Fibroblast of lung (primary cell): ENCODE data around the gene GSK3A. TPM values are rescaled to one million over a fixed set of nuclear protein-coding genes. Genes with fewer than 3 reads are reported as not detected.

ENCODE experiments used
- DNase-seq, 2 donors: peaks; one replicate each; pipeline versions ENCODE4 v3.0.0 to v3.0.0-alpha.2; 2010; ENCODE audit warnings: low read depth in 2 of 2
- H2AFZ ChIP-seq: 2 replicates; pipeline ENCODE4 v1.5.1; 2012; ENCODE audit warnings: low read length, control low read depth, inconsistent platforms
- H3K27ac ChIP-seq: 2 replicates; pipeline ENCODE4 v1.5.1; 2011; ENCODE audit warnings: low read length, control low read depth; ENCODE audit not compliant: insufficient read depth
- H3K27me3 ChIP-seq: 2 replicates; pipeline ENCODE4 v1.5.1; 2011; ENCODE audit warnings: mild to moderate bottlenecking, low read length; ENCODE audit not compliant: control insufficient read depth, insufficient read depth
- H3K36me3 ChIP-seq: 2 replicates; pipeline ENCODE4 v1.5.1; 2011; ENCODE audit warnings: low read length; ENCODE audit not compliant: control insufficient read depth, insufficient read depth
- H3K4me1 ChIP-seq: 2 replicates; pipeline ENCODE4 v1.5.1; 2011; ENCODE audit warnings: low read length; ENCODE audit not compliant: control insufficient read depth, insufficient read depth; ENCODE audit errors: extremely low read depth
- H3K4me2 ChIP-seq: 2 replicates; pipeline ENCODE4 v1.5.1; 2011; ENCODE audit warnings: low read length, control low read depth; ENCODE audit not compliant: insufficient read depth; ENCODE audit errors: extremely low read depth
- H3K4me3 ChIP-seq, 4 experiments: fragments of 200-600 bp in 1 of 4; sonication (generic) in 1 of 4; replicated peaks in 1 of 4; 2 replicates each; pipeline ENCODE4 v1.5.1; 2011 to 2016; ENCODE audit warnings: low read length in 4 of 4, low read depth in 3 of 4, mild to moderate bottlenecking in 3 of 4, control low read depth in 2 of 4, inconsistent platforms in 1 of 4, mixed read lengths in 1 of 4; ENCODE audit not compliant: insufficient read depth in 1 of 4; ENCODE audit errors: control extremely low read depth in 1 of 4
- H3K79me2 ChIP-seq: 2 replicates; pipeline ENCODE4 v1.5.1; 2012; ENCODE audit warnings: mild to moderate bottlenecking, low read length, inconsistent platforms; ENCODE audit not compliant: control insufficient read depth, insufficient read depth
- H3K9ac ChIP-seq: 2 replicates; pipeline ENCODE4 v1.5.1; 2011; ENCODE audit warnings: mild to moderate bottlenecking, low read length, control low read depth; ENCODE audit not compliant: insufficient read depth
- H3K9me3 ChIP-seq: 2 replicates; pipeline ENCODE4 v1.5.1; 2012; ENCODE audit warnings: low read depth, low read length; ENCODE audit not compliant: control insufficient read depth, insufficient read depth
- H4K20me1 ChIP-seq: 2 replicates; pipeline ENCODE4 v1.5.1; 2011; ENCODE audit warnings: low read length; ENCODE audit not compliant: control insufficient read depth, insufficient read depth; ENCODE audit errors: extremely low read depth
- EZH2 ChIP-seq: IDR thresholded peaks from 2 replicates; pipeline ENCODE4 v1.5.1; 2012; ENCODE audit warnings: low read length, control low read depth, mild to moderate bottlenecking; ENCODE audit errors: missing control alignments
- polyA plus RNA-seq, 2 donors: library from polyadenylated mRNA; depleted of rRNA in 1 of 2; stranded (reverse) in 1 of 2; unstranded in 1 of 2; fragments of >200 nt; gene quantifications; 2 replicates each; pipeline ENCODE4 v1.2.1, GENCODE V29; 2011 to 2012; ENCODE audit warnings: missing spikeins in 1 of 2
- total RNA-seq: library from RNA; depleted of rRNA; stranded (reverse); fragments of >200 nt; gene quantifications from 2 replicates; pipeline ENCODE4 v1.2.1, GENCODE V29; 2014
- TF ChIP-seq, protein P1 (sequence below), 2 donors: IDR thresholded peaks in 1 of 2; conservative IDR thresholded peaks in 1 of 2; 1 replicate in 1 of 2; 2 replicates in 1 of 2; pipeline ENCODE4 v1.5.1; 2011 to 2012; ENCODE audit warnings: low read length in 2 of 2, control low read depth in 1 of 2, inconsistent platforms in 1 of 2, low read depth in 1 of 2, mild to moderate bottlenecking in 1 of 2

Gene GSK3A
- total and polyA plus RNA-seq, 2 donors (not counting 1 experiment from before 2014, with no cell fraction given): 11.6 to 21.7 TPM

DNA sequence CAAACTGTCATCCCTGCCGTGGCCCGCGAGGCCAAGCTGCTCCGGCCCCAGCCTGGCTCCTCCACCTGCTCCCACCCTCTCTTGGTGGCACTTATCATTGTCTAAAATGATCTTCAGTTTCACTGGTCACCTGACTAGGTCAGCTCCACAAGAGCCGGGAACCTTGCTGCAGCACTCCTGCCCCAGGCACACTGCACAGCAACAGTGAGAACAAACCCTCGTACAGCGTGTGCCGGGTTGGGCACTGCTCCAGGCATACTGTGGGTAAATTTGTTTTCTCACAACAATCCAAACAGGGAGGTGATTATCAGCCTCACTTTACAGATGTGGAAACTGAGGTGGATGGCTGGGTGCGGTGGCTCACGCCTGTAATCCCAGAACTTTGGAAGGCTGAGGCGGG is 33.8 kb downstream of the GSK3A start:
- no peak overlapping the region for H3K9ac ChIP-seq
- H3K4me2 ChIP-seq: no peak overlapping the region
- H3K79me2 ChIP-seq: peaks cover 2% of the 10 kb centered on the region
- no peak overlapping the region for H2AFZ ChIP-seq
- TF ChIP-seq, protein P1, sequence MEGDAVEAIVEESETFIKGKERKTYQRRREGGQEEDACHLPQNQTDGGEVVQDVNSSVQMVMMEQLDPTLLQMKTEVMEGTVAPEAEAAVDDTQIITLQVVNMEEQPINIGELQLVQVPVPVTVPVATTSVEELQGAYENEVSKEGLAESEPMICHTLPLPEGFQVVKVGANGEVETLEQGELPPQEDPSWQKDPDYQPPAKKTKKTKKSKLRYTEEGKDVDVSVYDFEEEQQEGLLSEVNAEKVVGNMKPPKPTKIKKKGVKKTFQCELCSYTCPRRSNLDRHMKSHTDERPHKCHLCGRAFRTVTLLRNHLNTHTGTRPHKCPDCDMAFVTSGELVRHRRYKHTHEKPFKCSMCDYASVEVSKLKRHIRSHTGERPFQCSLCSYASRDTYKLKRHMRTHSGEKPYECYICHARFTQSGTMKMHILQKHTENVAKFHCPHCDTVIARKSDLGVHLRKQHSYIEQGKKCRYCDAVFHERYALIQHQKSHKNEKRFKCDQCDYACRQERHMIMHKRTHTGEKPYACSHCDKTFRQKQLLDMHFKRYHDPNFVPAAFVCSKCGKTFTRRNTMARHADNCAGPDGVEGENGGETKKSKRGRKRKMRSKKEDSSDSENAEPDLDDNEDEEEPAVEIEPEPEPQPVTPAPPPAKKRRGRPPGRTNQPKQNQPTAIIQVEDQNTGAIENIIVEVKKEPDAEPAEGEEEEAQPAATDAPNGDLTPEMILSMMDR (conservative IDR thresholded peaks at IDR 0.05 in 1 of 2, IDR thresholded peaks at IDR 0.05 in 1 of 2; ENCODE audit: low read depth in 1 of 2, low read length in 2 of 2): no peak
- no peak for TF ChIP-seq EZH2
- H3K36me3 ChIP-seq: peaks cover 11% of the 10 kb centered on the region
- no peaks in the 10 kb centered on the region for H4K20me1 ChIP-seq
- DNase-seq: no peak
- no peak overlapping the region for H3K4me3 ChIP-seq
- no peak overlapping the region for H3K27ac ChIP-seq
- H3K4me1 ChIP-seq: peaks cover 21% of the 10 kb centered on the region
- no peaks in the 10 kb centered on the region for H3K9me3 ChIP-seq
- H3K27me3 ChIP-seq: no peaks in the 10 kb centered on the region

DNA sequence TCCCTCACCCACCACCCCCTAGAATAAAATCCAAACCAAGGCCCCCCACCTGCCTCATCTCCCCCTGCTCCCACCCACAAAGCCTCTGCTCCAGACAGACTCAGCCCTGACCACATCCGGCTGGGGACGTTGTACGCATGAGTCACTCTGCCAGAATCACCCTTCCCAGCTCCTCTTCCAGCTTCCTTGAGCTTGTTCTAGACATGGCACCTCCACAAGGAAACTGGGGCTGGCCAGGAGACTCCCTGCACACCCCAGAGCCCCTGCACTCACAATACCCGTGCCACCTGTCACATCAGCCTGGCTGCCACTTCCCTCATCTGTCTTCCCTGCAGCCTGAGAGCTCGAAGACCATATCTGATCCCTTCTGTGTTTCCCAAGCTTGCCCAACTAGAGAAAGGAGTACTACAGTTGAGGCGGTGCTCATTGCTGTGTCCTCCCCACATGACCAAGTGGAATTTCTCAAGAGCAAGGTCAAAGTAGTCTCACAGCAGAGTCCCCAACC is 34.6 kb downstream of the GSK3A start:
- peak overlapping the region; percentile 19 for H3K4me2 ChIP-seq

DNA sequence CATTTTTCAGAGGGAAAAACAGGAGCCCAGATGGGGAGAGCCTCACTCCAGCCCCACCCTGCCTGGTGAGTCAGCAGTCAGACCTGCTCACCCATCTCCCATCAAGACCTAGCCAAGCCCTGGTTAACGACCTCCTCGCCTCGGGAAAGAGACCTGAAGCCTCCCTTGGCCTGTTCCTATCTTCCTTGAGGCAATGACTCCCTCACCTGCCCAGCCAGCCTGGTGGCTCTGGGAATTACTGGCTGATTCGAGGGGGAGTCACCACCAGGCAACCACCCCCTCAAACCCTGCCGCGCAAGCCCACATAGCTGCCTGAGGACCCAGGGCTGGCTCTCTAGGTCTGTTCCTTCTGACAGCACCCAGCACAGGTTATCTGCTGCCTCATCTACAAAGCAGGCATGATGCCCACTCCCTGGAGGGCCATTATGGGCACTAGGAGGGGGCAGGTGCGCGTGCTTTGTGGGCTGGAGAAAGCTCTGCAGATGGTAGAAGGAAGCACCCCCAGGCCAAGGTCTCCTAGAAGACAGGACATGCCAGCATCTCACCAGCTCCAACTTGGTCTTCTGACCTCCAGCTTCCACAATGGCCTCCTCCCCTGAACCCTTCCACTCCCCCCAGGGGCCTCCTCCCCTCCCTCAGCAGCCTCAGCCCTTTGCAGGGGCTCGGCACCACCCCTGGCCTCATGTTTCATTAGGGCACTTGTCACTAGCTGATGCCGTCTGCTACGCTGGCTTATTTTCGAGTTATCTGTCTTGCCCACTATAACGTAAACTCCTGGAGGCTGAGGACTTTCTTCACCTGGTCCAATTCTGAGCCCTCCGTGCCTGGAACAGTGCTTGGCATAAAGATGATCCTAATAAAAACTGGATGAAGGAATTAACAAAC is 35.3 kb downstream of the GSK3A start:
- Histone ChIP-seq H4K20me1 (no peaks in the 10 kb centered on the region), H3K9me3 (no peaks in the 10 kb centered on the region), H3K9ac (no peak overlapping the region), H3K4me3 (no peak overlapping the region), H3K79me2 (peaks cover 2% of the 10 kb centered on the region), H3K4me1 (peaks cover 21% of the 10 kb centered on the region), H3K27ac (peak overlapping the region; percentile 42), H3K27me3 (no peaks in the 10 kb centered on the region), H2AFZ (no peak overlapping the region), H3K36me3 (peaks cover 14% of the 10 kb centered on the region), H3K4me2 (peak overlapping the region; percentile 45)
- TF ChIP-seq, protein P1 (conservative IDR thresholded peaks at IDR 0.05 in 1 of 2, IDR thresholded peaks at IDR 0.05 in 1 of 2; ENCODE audit: low read depth in 1 of 2, low read length in 2 of 2): no peak
- no peak for TF ChIP-seq EZH2
- DNase-seq: peak in 1 of 2 donors; percentile 72

More for the DNA sequence above, 34.6 kb downstream of the GSK3A start:
- TF ChIP-seq, protein P1 (conservative IDR thresholded peaks at IDR 0.05 in 1 of 2, IDR thresholded peaks at IDR 0.05 in 1 of 2; ENCODE audit: low read depth in 1 of 2, low read length in 2 of 2): no peak
- no peak for TF ChIP-seq EZH2
- no peak overlapping the region for H2AFZ ChIP-seq
- H3K79me2 ChIP-seq: peaks cover 2% of the 10 kb centered on the region
- no peaks in the 10 kb centered on the region for H4K20me1 ChIP-seq
- H3K36me3 ChIP-seq: peaks cover 13% of the 10 kb centered on the region
- no peaks in the 10 kb centered on the region for H3K9me3 ChIP-seq
- DNase-seq: peak; percentile 64 to 89
- no peak overlapping the region for H3K4me3 ChIP-seq
- H3K27ac ChIP-seq: peak overlapping the region; percentile 56
- peaks cover 21% of the 10 kb centered on the region for H3K4me1 ChIP-seq
- no peaks in the 10 kb centered on the region for H3K27me3 ChIP-seq
- no peak overlapping the region for H3K9ac ChIP-seq
